GM19238 (cell line): ENCODE measurements around the gene PTPN7.
"Not testable (repeated sequence)": the region's sequence is repeated elsewhere in the genome, so short reads cannot be mapped to it uniquely, and the experiment has no call there.

Source experiments
- DNase-seq: peaks from one replicate; pipeline ENCODE4 v3.0.0; 2011; ENCODE audit warnings: low spot score; ENCODE audit not compliant: insufficient read length

PTPN7 gene

DNA sequence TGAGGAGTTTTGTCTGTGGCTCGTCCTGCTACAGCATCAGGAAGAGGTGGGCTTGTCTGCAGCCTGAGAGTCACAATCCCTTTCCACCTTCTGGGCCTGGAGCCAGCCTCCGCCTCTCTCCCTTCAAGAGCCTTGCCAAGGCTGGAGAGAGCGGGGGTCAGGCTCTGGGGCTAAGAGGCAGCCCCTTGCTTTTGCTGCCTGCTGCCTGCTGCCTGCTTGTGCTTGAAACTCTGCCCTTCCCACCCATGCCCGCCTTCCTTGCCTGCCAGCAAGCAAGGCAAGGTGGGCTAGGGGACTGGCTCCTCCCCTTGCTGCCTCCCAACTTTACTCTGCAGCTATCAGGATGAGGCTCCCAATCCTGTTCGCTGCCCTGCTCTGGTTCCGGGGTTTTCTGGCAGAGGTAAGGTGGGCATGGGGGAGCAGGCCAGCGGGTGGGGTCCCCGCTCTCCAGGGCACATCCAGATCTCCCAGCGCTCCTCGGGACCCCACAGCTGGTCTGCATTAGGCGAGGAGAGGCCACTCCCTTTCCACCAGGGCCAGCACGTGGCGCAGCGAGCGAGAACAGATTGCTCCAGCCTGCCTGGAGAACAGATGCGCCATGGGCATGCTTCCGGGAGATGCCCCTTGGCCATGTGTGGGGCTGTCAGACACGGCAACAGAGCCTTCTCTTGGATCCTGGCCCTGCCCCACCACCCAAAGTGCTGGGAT, 7.5 kb upstream of the PTPN7 start:
- DNase-seq: no peak

- DNase-seq: not testable (repeated sequence)
Observed at GRCh38 chr1:202167054-202167453, 6.7 kb upstream of the PTPN7 start.

GRCh38 chr1:202165942-202166843, 5.8 kb upstream of the PTPN7 start:
- DNase-seq: no peak

DNA sequence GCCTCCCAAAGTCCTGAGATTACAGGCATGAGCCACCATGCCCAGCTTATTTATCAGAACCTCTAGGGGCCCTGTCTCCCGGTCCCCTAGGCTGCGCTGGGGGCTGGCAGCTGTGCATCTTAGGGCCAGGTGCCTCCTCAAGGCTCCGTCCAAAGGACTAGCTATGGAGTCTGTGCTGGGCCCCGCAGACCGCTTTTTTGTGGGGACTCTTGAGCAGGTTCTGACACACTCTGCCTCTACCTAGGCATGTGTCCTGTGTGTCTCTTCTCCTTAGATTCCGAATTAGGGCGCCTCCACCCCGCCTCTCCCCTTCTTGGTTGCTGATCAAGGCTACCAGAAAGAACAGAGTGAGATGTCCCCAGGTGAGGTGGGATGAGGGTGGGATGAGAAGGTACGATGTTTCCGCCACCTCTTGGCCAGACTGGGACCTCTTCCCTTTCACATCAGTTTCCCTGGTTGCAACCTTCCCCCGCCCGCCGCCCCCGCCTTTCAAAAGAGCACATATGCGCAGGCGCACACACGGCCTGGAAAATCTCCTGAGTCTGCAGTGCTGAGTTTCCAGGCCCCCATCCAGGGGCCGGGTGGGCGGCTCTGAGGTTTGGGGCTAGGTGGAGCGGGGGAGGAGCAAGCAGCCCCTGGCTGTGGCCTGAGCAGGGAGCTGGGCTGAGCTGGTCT, 5.0 kb upstream of the PTPN7 start:
- DNase-seq: no peak

GRCh38 chr1:202164271-202165037, 4.1 kb upstream of the PTPN7 start:
- DNase-seq: peak; percentile 71

DNA sequence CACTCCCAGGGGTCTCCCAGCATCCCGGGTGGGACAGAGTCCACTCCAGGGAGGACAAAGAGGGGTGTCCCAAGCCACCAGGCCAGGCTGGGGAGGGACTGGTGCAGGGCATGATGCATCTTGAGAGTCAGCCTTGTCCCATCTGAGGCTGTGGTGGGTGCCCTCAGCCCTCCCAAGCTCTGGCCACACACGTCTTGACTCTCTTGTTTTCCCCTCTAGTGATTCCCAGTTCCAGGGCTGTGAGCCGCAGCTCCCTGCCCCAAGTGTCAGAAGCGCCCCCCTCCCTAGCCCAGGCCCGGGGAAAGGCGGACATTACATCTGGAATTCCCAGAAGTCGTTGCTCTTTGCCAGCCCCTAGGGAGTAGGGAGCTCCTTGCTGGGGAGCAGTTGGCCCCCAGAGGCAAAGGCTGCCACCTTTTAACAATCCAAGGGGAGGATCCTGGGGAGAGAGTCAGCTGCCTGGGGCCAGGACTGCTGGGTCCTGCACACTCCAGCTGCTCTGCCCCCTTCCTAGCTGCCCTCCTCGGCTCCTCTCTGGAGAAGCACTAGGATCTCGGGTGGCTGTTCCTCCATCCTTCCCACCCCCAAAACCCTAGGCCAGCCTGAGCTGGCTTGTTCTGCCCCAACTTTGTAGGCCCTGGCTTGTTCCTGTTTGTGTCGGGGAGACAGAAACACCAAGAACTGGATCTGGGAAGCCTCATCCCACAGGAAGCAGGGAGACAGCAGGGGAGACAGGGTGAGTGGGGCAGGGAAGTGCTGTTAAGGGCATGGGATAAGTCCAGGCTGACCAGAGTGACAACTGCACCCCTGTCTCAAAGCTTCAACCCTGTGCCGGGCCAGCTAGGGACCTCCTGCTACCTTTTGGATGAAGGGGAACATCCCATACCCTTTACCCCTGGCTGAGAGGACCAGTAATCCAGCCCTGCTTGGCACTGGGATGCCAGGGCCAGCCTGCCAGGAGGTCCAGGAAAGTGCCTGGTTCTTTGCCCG, 3.2 kb upstream of the PTPN7 start:
- DNase-seq: no peak

DNA sequence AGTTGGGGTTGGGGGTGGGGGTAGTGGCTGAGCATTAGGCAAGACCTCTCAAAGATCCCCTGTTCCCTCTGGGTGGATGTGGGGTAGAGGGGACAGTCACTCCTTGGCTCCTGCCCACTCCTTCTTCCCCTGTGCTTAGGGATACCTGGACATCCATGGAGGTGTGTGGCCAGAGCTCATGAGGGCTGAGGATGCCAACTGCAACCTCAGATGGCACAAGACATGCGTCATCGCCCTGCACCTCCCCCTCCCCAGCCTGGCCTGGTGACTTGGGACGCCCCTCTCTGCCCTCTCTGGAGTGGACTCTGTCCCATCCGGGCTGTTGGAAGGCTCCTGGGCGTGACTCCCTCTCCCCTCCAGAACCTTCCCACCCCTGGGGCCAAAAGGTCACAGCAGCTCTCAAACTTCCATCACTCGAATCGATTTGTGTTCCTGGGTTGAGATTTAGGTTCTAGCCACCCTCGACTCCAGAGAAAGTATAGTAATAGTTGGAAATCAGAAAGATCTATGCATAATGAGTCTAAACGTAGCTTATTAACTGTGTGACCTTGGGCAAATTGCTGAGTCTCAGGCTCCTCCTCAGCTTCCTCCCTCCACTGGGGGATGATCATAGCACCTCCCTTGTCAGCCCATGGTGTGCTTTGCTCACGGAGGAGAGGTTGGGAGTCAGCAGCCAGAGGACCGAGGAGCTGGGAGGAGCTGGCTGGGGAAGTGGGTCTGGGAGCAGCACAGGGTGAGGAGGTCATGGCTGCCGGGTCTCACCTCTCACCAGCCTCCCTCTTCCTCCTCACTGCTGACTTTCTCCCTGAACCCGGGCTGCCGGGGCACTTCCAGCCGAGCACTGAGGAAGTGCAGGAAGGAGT, 2.2 kb upstream of the PTPN7 start:
- DNase-seq: no peak

GRCh38 chr1:202162047-202162417, 1.6 kb upstream of the PTPN7 start:
- DNase-seq: peak; percentile 41

DNA sequence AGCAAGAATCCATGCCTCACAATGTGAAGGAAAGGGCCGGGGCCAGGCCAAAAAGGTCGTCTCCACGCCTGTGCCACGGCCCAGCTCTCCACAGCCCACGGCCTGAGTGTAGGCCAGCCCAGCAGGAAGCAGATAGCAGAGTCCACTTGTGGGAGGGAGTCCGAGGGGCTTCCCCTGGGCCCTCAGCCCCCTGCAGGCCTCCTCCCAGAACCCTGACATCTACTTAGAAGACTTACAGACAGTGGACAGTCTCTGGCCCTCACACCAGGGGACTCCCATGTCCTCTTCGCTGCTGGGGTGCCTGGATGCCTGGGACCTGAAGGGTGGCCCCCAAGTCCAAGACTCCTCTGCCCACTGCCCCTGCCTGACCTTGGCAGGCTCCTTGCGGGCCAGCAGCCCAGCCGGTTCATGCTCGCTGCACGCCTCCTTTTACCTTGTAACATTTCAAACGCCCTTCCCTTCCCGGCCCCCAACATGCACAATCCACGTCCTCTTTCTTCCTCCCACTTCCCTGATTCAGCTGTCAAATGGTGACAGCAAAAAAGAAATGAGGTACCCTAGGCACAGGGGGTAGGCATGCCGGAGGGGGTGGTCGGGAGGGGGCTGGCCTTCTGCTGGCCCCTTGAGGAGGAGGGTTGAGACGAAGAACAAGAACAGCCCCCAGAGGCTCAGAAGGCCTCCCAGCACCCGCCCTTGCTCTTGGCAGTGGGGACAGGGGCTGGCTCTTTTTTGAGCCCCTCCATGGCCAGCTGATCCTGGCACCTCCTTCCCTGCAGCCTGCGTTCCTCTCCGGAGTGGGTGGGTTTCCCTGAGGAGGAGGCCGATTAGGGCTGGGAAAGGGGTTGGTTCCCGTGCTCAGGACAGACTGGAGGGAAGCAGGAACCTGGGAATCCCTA, 997 bp upstream of the PTPN7 start:
- no peak for DNase-seq

- DNase-seq: peak; percentile 58
Observed at GRCh38 chr1:202159534-202160371, 649 bp downstream of the PTPN7 start.

- peak; percentile 36 for DNase-seq
Observed at GRCh38 chr1:202158810-202159533, 1.4 kb downstream of the PTPN7 start.

DNA sequence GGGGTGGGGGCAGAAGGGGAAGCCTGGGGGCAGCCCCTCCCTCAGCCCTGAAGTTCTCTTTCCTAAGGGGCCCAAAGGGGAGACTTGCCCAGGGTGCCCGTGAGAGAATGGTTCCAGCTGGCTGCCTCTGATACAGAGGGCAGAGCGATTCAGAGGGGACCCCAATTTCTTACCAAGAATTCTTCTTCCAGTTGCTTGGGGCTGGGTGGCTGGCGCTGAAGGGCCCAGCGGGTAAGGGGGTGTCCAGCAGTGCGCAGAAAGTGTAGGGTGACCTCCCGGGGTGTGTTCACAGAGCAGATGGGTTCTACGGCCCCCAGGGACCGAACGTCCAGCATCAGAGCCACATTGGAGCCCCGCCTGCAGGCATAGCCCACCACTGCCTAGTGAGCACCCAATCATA, 2.5 kb downstream of the PTPN7 start:
- DNase-seq: no peak

DNA sequence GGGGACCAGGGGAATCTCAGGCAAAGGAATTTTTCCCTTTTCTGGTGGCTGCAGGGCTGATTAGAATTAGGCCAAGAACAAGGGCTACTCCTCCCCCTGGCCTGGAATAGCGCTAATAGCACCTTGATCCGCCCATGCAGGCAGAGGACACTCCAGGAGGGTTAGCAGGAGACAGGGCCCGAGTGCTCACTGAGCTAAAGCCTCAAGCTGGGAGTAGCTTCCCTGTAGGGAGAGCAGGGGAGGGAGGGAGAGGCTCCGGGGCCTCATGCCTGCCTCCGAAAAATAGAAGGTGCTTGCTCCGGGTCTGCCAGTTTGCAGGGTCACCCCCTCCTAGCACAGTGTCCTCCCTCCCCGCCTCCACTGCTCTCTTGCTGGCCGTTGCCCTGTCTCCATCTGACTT, 3.8 kb downstream of the PTPN7 start:
- DNase-seq: no peak

- no peak for DNase-seq
Observed at GRCh38 chr1:202155478-202156021, 4.9 kb downstream of the PTPN7 start.

GRCh38 chr1:202154766-202155477, 5.5 kb downstream of the PTPN7 start:
- no peak for DNase-seq
